OCI-LY3 (cell line): ENCODE data around the gene PRAC2.

Experiments used
- CTCF ChIP-seq: fragments of 200-600, 300-600 bp; sonication (generic); IDR thresholded peaks from 2 replicates; pipeline ENCODE4 v1.5.1; 2014; ENCODE audit warnings: antibody characterized with exemption, low read length, low read depth
- EZH2phosphoT487 ChIP-seq: fragments of 200-600 bp; shearing (Covaris generic); IDR thresholded peaks from 2 replicates; pipeline ENCODE4 v1.6.1; 2018; ENCODE audit warnings: antibody characterized with exemption, mixed run types, low read depth

- TF ChIP-seq CTCF (no peak), EZH2phosphoT487 (no peak)
Observed at GRCh38 chr17:48681609-48682008, 41.4 kb upstream of the PRAC2 start.
